ENCODE data around the gene TEAD1. TPM values are rescaled to one million over a fixed set of nuclear protein-coding genes. Genes with fewer than 3 reads are reported as not detected.

Gene TEAD1
- total and polyA plus RNA-seq, 2 experiments from 2014 or later: 24.5 to 103 TPM

DNA sequence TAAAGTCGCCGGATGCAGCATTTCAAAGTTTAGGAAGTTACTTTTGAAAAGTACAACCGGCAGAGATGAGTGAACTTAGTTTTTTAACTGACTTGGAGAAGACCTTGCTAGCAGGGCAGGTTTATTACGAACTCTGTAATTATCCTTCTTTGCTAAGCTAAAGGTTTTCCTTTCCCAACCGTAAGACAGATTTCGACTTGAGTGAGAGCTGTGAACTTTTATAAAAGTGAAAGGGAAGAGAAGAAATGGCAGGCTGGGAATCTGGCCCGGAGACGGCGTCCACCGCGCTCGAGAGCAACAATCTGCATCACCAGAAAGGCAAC lies 659 bp upstream of the TEAD1 start (continued):
- TF ChIP-seq, protein P1, sequence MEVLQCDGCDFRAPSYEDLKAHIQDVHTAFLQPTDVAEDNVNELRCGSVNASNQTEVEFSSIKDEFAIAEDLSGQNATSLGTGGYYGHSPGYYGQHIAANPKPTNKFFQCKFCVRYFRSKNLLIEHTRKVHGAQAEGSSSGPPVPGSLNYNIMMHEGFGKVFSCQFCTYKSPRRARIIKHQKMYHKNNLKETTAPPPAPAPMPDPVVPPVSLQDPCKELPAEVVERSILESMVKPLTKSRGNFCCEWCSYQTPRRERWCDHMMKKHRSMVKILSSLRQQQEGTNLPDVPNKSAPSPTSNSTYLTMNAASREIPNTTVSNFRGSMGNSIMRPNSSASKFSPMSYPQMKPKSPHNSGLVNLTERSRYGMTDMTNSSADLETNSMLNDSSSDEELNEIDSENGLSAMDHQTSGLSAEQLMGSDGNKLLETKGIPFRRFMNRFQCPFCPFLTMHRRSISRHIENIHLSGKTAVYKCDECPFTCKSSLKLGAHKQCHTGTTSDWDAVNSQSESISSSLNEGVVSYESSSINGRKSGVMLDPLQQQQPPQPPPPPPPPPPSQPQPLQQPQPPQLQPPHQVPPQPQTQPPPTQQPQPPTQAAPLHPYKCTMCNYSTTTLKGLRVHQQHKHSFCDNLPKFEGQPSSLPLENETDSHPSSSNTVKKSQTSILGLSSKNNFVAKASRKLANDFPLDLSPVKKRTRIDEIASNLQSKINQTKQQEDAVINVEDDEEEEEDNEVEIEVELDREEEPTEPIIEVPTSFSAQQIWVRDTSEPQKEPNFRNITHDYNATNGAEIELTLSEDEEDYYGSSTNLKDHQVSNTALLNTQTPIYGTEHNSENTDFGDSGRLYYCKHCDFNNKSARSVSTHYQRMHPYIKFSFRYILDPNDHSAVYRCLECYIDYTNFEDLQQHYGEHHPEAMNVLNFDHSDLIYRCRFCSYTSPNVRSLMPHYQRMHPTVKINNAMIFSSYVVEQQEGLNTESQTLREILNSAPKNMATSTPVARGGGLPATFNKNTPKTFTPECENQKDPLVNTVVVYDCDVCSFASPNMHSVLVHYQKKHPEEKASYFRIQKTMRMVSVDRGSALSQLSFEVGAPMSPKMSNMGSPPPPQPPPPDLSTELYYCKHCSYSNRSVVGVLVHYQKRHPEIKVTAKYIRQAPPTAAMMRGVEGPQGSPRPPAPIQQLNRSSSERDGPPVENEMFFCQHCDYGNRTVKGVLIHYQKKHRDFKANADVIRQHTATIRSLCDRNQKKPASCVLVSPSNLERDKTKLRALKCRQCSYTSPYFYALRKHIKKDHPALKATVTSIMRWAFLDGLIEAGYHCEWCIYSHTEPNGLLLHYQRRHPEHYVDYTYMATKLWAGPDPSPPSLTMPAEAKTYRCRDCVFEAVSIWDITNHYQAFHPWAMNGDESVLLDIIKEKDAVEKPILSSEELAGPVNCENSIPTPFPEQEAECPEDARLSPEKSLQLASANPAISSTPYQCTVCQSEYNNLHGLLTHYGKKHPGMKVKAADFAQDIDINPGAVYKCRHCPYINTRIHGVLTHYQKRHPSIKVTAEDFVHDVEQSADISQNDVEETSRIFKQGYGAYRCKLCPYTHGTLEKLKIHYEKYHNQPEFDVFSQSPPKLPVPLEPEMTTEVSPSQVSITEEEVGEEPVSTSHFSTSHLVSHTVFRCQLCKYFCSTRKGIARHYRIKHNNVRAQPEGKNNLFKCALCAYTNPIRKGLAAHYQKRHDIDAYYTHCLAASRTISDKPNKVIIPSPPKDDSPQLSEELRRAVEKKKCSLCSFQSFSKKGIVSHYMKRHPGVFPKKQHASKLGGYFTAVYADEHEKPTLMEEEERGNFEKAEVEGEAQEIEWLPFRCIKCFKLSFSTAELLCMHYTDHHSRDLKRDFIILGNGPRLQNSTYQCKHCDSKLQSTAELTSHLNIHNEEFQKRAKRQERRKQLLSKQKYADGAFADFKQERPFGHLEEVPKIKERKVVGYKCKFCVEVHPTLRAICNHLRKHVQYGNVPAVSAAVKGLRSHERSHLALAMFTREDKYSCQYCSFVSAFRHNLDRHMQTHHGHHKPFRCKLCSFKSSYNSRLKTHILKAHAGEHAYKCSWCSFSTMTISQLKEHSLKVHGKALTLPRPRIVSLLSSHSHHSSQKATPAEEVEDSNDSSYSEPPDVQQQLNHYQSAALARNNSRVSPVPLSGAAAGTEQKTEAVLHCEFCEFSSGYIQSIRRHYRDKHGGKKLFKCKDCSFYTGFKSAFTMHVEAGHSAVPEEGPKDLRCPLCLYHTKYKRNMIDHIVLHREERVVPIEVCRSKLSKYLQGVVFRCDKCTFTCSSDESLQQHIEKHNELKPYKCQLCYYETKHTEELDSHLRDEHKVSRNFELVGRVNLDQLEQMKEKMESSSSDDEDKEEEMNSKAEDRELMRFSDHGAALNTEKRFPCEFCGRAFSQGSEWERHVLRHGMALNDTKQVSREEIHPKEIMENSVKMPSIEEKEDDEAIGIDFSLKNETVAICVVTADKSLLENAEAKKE (CRISPR knock-in tag; IDR thresholded peaks at IDR 0.05): no peak
- TF ChIP-seq STAT1 (IDR thresholded peaks at IDR 0.05; ENCODE audit: unreplicated experiment) (no peak), CREB1 (CRISPR knock-in tag; IDR thresholded peaks at IDR 0.05; ENCODE audit: low read depth) (no peak), JUNB (IDR thresholded peaks at IDR 0.05; ENCODE audit: unreplicated experiment) (no peak), ZNF114 (CRISPR knock-in tag; IDR thresholded peaks at IDR 0.05) (no peak), EZH2phosphoT487 (IDR thresholded peaks at IDR 0.05; ENCODE audit: unreplicated experiment) (no peak), POLR2AphosphoS5 (IDR thresholded peaks at IDR 0.05; ENCODE audit: low read depth) (no peak), ZNF331 (CRISPR knock-in tag; IDR thresholded peaks at IDR 0.05; ENCODE audit: low read depth) (no peak)
- TF ChIP-seq, protein P2, sequence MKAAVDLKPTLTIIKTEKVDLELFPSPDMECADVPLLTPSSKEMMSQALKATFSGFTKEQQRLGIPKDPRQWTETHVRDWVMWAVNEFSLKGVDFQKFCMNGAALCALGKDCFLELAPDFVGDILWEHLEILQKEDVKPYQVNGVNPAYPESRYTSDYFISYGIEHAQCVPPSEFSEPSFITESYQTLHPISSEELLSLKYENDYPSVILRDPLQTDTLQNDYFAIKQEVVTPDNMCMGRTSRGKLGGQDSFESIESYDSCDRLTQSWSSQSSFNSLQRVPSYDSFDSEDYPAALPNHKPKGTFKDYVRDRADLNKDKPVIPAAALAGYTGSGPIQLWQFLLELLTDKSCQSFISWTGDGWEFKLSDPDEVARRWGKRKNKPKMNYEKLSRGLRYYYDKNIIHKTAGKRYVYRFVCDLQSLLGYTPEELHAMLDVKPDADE (IDR thresholded peaks at IDR 0.05): no peak

- peak overlapping the region; percentile 41; the same call in 1 of the 3 replicates for H3K4me3 Mint-ChIP-seq
- TF ChIP-seq JUNB (IDR thresholded peaks at IDR 0.05; ENCODE audit: unreplicated experiment): no peak
- TF ChIP-seq STAT1 (IDR thresholded peaks at IDR 0.05; ENCODE audit: unreplicated experiment): no peak
- TF ChIP-seq EZH2phosphoT487 (IDR thresholded peaks at IDR 0.05; ENCODE audit: unreplicated experiment): no peak
- TF ChIP-seq, protein P2 (IDR thresholded peaks at IDR 0.05): no peak
- TF ChIP-seq, protein P3, sequence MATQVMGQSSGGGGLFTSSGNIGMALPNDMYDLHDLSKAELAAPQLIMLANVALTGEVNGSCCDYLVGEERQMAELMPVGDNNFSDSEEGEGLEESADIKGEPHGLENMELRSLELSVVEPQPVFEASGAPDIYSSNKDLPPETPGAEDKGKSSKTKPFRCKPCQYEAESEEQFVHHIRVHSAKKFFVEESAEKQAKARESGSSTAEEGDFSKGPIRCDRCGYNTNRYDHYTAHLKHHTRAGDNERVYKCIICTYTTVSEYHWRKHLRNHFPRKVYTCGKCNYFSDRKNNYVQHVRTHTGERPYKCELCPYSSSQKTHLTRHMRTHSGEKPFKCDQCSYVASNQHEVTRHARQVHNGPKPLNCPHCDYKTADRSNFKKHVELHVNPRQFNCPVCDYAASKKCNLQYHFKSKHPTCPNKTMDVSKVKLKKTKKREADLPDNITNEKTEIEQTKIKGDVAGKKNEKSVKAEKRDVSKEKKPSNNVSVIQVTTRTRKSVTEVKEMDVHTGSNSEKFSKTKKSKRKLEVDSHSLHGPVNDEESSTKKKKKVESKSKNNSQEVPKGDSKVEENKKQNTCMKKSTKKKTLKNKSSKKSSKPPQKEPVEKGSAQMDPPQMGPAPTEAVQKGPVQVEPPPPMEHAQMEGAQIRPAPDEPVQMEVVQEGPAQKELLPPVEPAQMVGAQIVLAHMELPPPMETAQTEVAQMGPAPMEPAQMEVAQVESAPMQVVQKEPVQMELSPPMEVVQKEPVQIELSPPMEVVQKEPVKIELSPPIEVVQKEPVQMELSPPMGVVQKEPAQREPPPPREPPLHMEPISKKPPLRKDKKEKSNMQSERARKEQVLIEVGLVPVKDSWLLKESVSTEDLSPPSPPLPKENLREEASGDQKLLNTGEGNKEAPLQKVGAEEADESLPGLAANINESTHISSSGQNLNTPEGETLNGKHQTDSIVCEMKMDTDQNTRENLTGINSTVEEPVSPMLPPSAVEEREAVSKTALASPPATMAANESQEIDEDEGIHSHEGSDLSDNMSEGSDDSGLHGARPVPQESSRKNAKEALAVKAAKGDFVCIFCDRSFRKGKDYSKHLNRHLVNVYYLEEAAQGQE (IDR thresholded peaks at IDR 0.05; ENCODE audit: unreplicated experiment): no peak
- TF ChIP-seq NANOG (IDR thresholded peaks at IDR 0.05; ENCODE audit: borderline replicate concordance): no peak
- TF ChIP-seq EZH2 (IDR thresholded peaks at IDR 0.05; ENCODE audit: low read depth, unreplicated experiment): no peak
Measured at GRCh38 chr11:12674571-12674935, 332 bp downstream of the TEAD1 start.

More at GRCh38 chr11:12674571-12674935, 332 bp downstream of the TEAD1 start:
- H3K9me2 ChIP-seq (ENCODE audit: insufficient read depth): peaks cover 3% of the 10 kb centered on the region; the same call in 1 of the 2 replicates
- ATAC-seq (peak; percentile 43), DNase-seq (ENCODE audit: low spot score) (peak; percentile 79)
- peaks cover 43% of the 10 kb centered on the region for H3K79me2 ChIP-seq (replicated peaks; ENCODE audit: insufficient read depth)
- Mint-ChIP-seq H3K27ac (no peak overlapping the region), H3K27me3 (ENCODE audit: insufficient read depth, low read depth, poor library complexity) (peaks cover 11% of the 10 kb centered on the region), H3K36me3 (ENCODE audit: low read depth) (peaks cover 7% of the 10 kb centered on the region; the same call in 2 of the 3 replicates), H3K9me3 (no peaks in the 10 kb centered on the region), H3K4me1 (peaks cover 39% of the 10 kb centered on the region)
- H3K4me1 ChIP-seq (ENCODE audit: insufficient read depth): peaks cover 30% of the 10 kb centered on the region
- H3K36me3 ChIP-seq (ENCODE audit: insufficient read depth): no peaks in the 10 kb centered on the region
- H3K4me3 ChIP-seq: peak overlapping the region; percentile 65
- peak overlapping the region; percentile 66; the same call in 1 of the 2 replicates for H3K4me2 ChIP-seq
- H4K20me1 ChIP-seq (replicated peaks; ENCODE audit: insufficient read depth): peaks cover 11% of the 10 kb centered on the region
- peaks cover 11% of the 10 kb centered on the region; the same call in 1 of the 2 replicates for H3K27me3 ChIP-seq (ENCODE audit: insufficient read depth)
- no peaks in the 10 kb centered on the region for H3F3A ChIP-seq (replicated peaks; ENCODE audit: low read depth)
- no peak overlapping the region for H2AFZ ChIP-seq
- peak overlapping the region; percentile 90; the same call in 1 of the 2 replicates for H3K27ac ChIP-seq (ENCODE audit: low read depth)
